ENCODE data around the gene RAB11FIP4. TPM values are rescaled to one million over a fixed set of nuclear protein-coding genes. Genes with fewer than 3 reads are reported as not detected.

Gene RAB11FIP4
- total and polyA plus RNA-seq, 2 donors (not counting 3 experiments of a cell fraction or from before 2014, with no cell fraction given), result 0.08 to 0.38 TPM

DNA sequence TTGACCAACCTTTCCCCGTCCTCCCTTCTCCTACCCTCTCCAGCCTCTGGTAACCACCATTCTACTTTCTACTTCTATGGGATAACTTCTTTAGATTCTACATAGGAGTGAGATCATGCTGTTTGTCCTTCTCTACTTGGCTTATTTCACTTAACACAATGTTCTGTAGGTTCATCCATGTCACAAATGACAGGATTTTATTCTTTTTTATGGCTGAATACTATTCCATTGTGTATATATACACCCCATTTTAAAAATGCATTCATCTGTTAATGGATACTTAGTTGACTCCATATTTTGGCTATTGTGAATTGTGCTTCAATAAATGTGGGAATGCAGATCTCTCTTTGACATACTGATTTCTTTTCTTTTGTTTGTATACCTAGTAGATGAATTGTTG is 115.0 kb downstream of the RAB11FIP4 start:
- no peaks in the 10 kb centered on the region for H3K4me1 ChIP-seq (ENCODE audit: control insufficient read depth, extremely low read depth, insufficient read depth, low read length)
- no peak for FAIRE-seq
- H3K4me3 ChIP-seq (replicated peaks in 1 of 3; ENCODE audit: insufficient read depth in 1 of 3, low read depth in 1 of 3, low read length in 3 of 3), result no peak overlapping the region
- BruUV-seq (replicated peaks), result no TSS peak
- no peak overlapping the region for H3K27ac ChIP-seq (ENCODE audit: insufficient read depth, low read depth, low read length)
- H3K36me3 ChIP-seq (ENCODE audit: control insufficient read depth in 2 of 2, extremely low read depth in 1 of 2, insufficient read depth in 2 of 2, low read length in 2 of 2), result no peaks in the 10 kb centered on the region
- dilution Hi-C loops (cut with MboI; ENCODE audit: extremely low pct_ligation_motif_present, low sequenced_read_pairs) (no loop called here), intact Hi-C loops (cut with micrococcal nuclease) (no loop called here)
- H2AFZ ChIP-seq (ENCODE audit: low read depth, low read length), result no peak overlapping the region
- no peak for TF ChIP-seq JUN (IDR thresholded peaks at IDR 0.05; ENCODE audit: borderline replicate concordance, insufficient read depth, insufficient read length, low read depth)
- no peak for TF ChIP-seq FOS (IDR thresholded peaks at IDR 0.05; ENCODE audit: borderline replicate concordance, insufficient read depth, low read length)
- no peak for TF ChIP-seq POLR2AphosphoS5 (IDR thresholded peaks at IDR 0.05; ENCODE audit: insufficient read depth, low read depth, low read length)
- TF ChIP-seq MYC (IDR thresholded peaks at IDR 0.05; ENCODE audit: low read depth, low read length), result no peak
- TF ChIP-seq MAX (IDR thresholded peaks at IDR 0.05; ENCODE audit: insufficient read depth, insufficient read length), result no peak
- H3K9me3 ChIP-seq (replicated peaks; ENCODE audit: control insufficient read depth, insufficient read depth, low read length), result no peaks in the 10 kb centered on the region
- H3K9ac ChIP-seq (replicated peaks; ENCODE audit: extremely low read depth, insufficient read depth, low read length), result no peak overlapping the region
- ChIA-PET CTCF (interaction anchor here (1.0 kb wide), 1 partner anchor 34 kb away, joined by 3 read pairs; no protein-coding TSS in a partner anchor), POLR2A (no interaction called here)
- H3K4me2 ChIP-seq (ENCODE audit: insufficient read depth, low read length), result no peak overlapping the region
- H3K27me3 ChIP-seq (ENCODE audit: control insufficient read depth in 2 of 2, insufficient read depth in 2 of 2, low read length in 2 of 2), result peaks cover 2 to 4% of the 10 kb centered on the region in 2 experiments
- no peaks in the 10 kb centered on the region for H3K79me2 ChIP-seq (ENCODE audit: control insufficient read depth, insufficient read depth, low read length)
- H3K9me1 ChIP-seq (replicated peaks; ENCODE audit: control insufficient read depth, extremely low read depth, insufficient read depth, low read length), result no peaks in the 10 kb centered on the region
- DNase-seq (ENCODE audit: low read depth, low spot score), result no peak
- no peaks in the 10 kb centered on the region for H4K20me1 ChIP-seq (replicated peaks; ENCODE audit: control insufficient read depth, extremely low read depth, insufficient read depth, low read length)

GRCh38 chr17:31508288-31509094 is 117.0 kb downstream of the RAB11FIP4 start:
- no peaks in the 10 kb centered on the region for H4K20me1 ChIP-seq (replicated peaks; ENCODE audit: control insufficient read depth, extremely low read depth, insufficient read depth, low read length)
- no peak overlapping the region for H3K4me3 ChIP-seq (replicated peaks in 1 of 3; ENCODE audit: insufficient read depth in 1 of 3, low read depth in 1 of 3, low read length in 3 of 3)
- FAIRE-seq (no peak), DNase-seq (ENCODE audit: low read depth, low spot score) (no peak)
- intact Hi-C loops (cut with micrococcal nuclease) (no loop called here), dilution Hi-C loops (cut with MboI; ENCODE audit: extremely low pct_ligation_motif_present, low sequenced_read_pairs) (no loop called here)
- no TSS peak for BruUV-seq (replicated peaks)
- H3K9me1 ChIP-seq (replicated peaks; ENCODE audit: control insufficient read depth, extremely low read depth, insufficient read depth, low read length), result no peaks in the 10 kb centered on the region
- peaks cover 2 to 4% of the 10 kb centered on the region in 2 experiments for H3K27me3 ChIP-seq (ENCODE audit: control insufficient read depth in 2 of 2, insufficient read depth in 2 of 2, low read length in 2 of 2)
- ChIA-PET POLR2A (no interaction called here), CTCF (interaction anchor here (0.5 to 0.9 kb wide), 3 partner anchors 10 to 27 kb away, joined by 3 to 4 read pairs (median 3); no protein-coding TSS in a partner anchor)
- H3K4me1 ChIP-seq (ENCODE audit: control insufficient read depth, extremely low read depth, insufficient read depth, low read length), result no peaks in the 10 kb centered on the region
- TF ChIP-seq POLR2AphosphoS5 (IDR thresholded peaks at IDR 0.05; ENCODE audit: insufficient read depth, low read depth, low read length), result no peak
- TF ChIP-seq EZH2 (IDR thresholded peaks at IDR 0.05; ENCODE audit: borderline replicate concordance, low read depth, low read length, severe bottlenecking), result no peak
- no peak for TF ChIP-seq POLR2A (IDR thresholded peaks at IDR 0.05; ENCODE audit: low read depth, low read length)
- no peak for TF ChIP-seq JUN (IDR thresholded peaks at IDR 0.05; ENCODE audit: borderline replicate concordance, insufficient read depth, insufficient read length, low read depth)
- no peak for TF ChIP-seq MAX (IDR thresholded peaks at IDR 0.05; ENCODE audit: insufficient read depth, insufficient read length)
- TF ChIP-seq GATA2 (IDR thresholded peaks at IDR 0.05; ENCODE audit: insufficient read depth, insufficient read length, low read depth, low read length), result no peak
- no peak for TF ChIP-seq MYC (IDR thresholded peaks at IDR 0.05; ENCODE audit: low read depth, low read length)
- no peak for TF ChIP-seq FOS (IDR thresholded peaks at IDR 0.05; ENCODE audit: borderline replicate concordance, insufficient read depth, low read length)
- TF ChIP-seq, protein P1, sequence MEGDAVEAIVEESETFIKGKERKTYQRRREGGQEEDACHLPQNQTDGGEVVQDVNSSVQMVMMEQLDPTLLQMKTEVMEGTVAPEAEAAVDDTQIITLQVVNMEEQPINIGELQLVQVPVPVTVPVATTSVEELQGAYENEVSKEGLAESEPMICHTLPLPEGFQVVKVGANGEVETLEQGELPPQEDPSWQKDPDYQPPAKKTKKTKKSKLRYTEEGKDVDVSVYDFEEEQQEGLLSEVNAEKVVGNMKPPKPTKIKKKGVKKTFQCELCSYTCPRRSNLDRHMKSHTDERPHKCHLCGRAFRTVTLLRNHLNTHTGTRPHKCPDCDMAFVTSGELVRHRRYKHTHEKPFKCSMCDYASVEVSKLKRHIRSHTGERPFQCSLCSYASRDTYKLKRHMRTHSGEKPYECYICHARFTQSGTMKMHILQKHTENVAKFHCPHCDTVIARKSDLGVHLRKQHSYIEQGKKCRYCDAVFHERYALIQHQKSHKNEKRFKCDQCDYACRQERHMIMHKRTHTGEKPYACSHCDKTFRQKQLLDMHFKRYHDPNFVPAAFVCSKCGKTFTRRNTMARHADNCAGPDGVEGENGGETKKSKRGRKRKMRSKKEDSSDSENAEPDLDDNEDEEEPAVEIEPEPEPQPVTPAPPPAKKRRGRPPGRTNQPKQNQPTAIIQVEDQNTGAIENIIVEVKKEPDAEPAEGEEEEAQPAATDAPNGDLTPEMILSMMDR (IDR thresholded peaks at IDR 0.05; ENCODE audit: extremely low read depth in 1 of 2, insufficient read depth in 1 of 2, low read depth in 1 of 2, low read length in 2 of 2), result no peak
- no peaks in the 10 kb centered on the region for H3K9me3 ChIP-seq (replicated peaks; ENCODE audit: control insufficient read depth, insufficient read depth, low read length)
- no peak overlapping the region for H3K9ac ChIP-seq (replicated peaks; ENCODE audit: extremely low read depth, insufficient read depth, low read length)
- H3K4me2 ChIP-seq (ENCODE audit: insufficient read depth, low read length), result no peak overlapping the region
- H3K27ac ChIP-seq (ENCODE audit: insufficient read depth, low read depth, low read length), result no peak overlapping the region
- no peaks in the 10 kb centered on the region for H3K36me3 ChIP-seq (ENCODE audit: control insufficient read depth in 2 of 2, extremely low read depth in 1 of 2, insufficient read depth in 2 of 2, low read length in 2 of 2)
- no peaks in the 10 kb centered on the region for H3K79me2 ChIP-seq (ENCODE audit: control insufficient read depth, insufficient read depth, low read length)
- H2AFZ ChIP-seq (ENCODE audit: low read depth, low read length), result no peak overlapping the region
